Fibroblast of skin of back (primary cell): ENCODE measurements around the gene DGKG.

Experiments
- DNase-seq: peaks from one replicate; pipeline ENCODE4 v3.0.0-alpha.2; 2013

Gene DGKG

GRCh38 chr3:186239321-186239720, 122.7 kb downstream of the DGKG start:
- DNase-seq = no peak

GRCh38 chr3:186237915-186238314, 124.1 kb downstream of the DGKG start:
- no peak for DNase-seq

- DNase-seq = peak; percentile 18
These were observed 125.5 kb downstream of the DGKG start for GRCh38 chr3:186236357-186237020.

GRCh38 chr3:186235554-186235953, 126.5 kb downstream of the DGKG start:
- no peak for DNase-seq

GRCh38 chr3:186234152-186234551, 127.9 kb downstream of the DGKG start:
- no peak for DNase-seq

- no peak for DNase-seq
These were observed 135.6 kb downstream of the DGKG start for GRCh38 chr3:186226482-186226881.

GRCh38 chr3:186225603-186226002, 136.4 kb downstream of the DGKG start:
- DNase-seq = no peak

- no peak for DNase-seq
These were observed 137.9 kb downstream of the DGKG start for GRCh38 chr3:186224041-186224610.

GRCh38 chr3:186223476-186223875, 138.6 kb downstream of the DGKG start:
- no peak for DNase-seq

GRCh38 chr3:186221760-186222378, 140.2 kb downstream of the DGKG start:
- no peak for DNase-seq

GRCh38 chr3:186220911-186221645, 141.0 kb downstream of the DGKG start:
- DNase-seq = no peak

GRCh38 chr3:186220365-186220764, 141.7 kb downstream of the DGKG start:
- no peak for DNase-seq

GRCh38 chr3:186219211-186219638, 142.8 kb downstream of the DGKG start:
- no peak for DNase-seq

- no peak for DNase-seq
These were observed 143.6 kb downstream of the DGKG start for GRCh38 chr3:186218421-186218820.

GRCh38 chr3:186217820-186218164, 144.2 kb downstream of the DGKG start:
- no peak for DNase-seq

- no peak for DNase-seq
These were observed 144.9 kb downstream of the DGKG start for GRCh38 chr3:186216900-186217819.

GRCh38 chr3:186214670-186215069, 147.4 kb downstream of the DGKG start:
- no peak for DNase-seq

- no peak for DNase-seq
These were observed 148.1 kb downstream of the DGKG start for GRCh38 chr3:186213946-186214345.

GRCh38 chr3:186212611-186213010, 149.4 kb downstream of the DGKG start:
- no peak for DNase-seq

- DNase-seq = no peak
These were observed 151.1 kb downstream of the DGKG start for GRCh38 chr3:186210852-186211500.

GRCh38 chr3:186209810-186210752, 152.0 kb downstream of the DGKG start:
- DNase-seq = peak; percentile 65
